ENCODE measurements around the gene PPP1R3F.

Gene PPP1R3F

DNA sequence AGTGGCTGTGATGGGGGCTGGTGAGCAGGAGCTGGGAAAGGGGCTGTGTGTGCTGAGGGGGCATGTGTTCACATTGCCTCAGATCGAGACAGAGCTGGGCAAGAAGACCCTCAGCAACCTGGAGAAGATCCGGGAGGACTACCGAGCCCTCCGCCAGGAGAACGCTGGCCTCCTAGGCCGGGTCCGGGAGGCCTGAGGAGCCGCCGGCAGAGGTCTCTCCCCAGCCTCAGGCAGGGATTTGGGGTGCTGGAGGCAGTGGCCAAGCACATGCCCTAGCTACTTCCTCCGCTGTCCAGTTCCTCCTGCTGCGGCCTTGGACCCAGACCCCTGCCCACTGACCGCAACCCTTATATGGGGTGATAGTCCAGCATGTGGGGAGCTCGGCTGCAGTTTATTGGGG lies 19.5 kb upstream of the PPP1R3F start:
- no peak for DNase-seq

GRCh38 chrX:49250578-49250977 lies 19.0 kb upstream of the PPP1R3F start:
- DNase-seq = no peak

DNA sequence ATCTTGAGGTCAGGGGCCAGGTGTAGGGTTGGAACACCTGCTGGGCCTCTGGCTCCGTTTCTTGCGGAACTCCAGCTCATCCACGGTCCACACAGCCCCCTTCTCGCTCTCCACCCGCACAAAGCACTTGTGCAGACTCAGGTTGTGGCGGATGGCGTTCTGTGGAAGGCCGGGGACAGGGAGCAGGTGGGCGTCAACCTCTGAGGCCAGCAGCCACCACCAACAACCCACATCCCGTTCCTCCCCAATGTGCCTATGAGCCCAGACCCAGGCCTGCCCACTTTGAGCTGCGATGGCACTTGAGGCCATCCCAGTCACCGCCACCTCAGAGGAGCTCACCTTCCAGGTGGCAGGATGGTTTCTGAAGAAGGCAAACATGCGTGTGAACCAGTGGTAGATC lies 18.3 kb upstream of the PPP1R3F start:
- DNase-seq = no peak

DNA sequence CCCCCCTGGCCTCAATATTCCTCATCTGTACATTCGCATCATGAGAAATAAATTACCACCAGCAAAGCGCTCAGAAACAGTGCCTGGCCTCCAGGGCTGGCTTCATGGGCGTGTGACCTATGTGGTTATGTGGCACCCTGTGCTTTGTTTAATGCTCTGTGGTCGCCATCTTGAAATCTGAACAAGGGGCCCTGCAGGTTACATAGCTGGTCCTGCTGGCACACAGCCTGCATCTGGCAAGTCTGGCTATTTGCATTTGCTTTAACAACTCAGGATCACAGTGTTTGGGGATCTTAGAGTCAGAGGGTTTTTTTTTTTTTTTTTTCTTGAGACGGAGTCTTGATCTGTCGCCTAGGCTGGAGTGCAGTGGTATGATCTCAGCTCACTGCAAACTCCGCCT lies 15.0 kb upstream of the PPP1R3F start:
- no peak for DNase-seq

GRCh38 chrX:49256268-49256995 lies 13.2 kb upstream of the PPP1R3F start:
- no peak for DNase-seq

GRCh38 chrX:49257074-49257790 lies 12.4 kb upstream of the PPP1R3F start:
- DNase-seq = no peak

- DNase-seq = no peak
These were observed 11.5 kb upstream of the PPP1R3F start for GRCh38 chrX:49257846-49258748.

DNA sequence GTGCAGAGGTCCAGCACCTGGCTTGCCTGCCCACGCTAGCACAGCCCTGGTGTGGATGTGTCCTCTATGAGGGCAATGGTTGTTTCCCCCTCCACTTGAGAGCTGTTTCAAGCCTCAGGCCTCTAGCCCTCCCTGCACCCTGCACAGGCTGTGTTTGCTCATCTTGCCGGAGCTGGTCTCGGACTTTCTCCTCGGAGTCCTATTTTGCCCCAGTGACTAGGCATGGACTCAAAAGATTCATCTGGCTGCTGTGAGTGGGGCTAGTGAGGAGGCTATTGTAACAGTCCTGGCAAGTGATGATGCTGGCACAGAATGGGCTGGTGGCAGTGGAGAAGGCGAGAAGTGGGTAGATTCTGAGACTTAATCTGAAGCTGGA lies 10.9 kb upstream of the PPP1R3F start:
- DNase-seq = no peak

DNA sequence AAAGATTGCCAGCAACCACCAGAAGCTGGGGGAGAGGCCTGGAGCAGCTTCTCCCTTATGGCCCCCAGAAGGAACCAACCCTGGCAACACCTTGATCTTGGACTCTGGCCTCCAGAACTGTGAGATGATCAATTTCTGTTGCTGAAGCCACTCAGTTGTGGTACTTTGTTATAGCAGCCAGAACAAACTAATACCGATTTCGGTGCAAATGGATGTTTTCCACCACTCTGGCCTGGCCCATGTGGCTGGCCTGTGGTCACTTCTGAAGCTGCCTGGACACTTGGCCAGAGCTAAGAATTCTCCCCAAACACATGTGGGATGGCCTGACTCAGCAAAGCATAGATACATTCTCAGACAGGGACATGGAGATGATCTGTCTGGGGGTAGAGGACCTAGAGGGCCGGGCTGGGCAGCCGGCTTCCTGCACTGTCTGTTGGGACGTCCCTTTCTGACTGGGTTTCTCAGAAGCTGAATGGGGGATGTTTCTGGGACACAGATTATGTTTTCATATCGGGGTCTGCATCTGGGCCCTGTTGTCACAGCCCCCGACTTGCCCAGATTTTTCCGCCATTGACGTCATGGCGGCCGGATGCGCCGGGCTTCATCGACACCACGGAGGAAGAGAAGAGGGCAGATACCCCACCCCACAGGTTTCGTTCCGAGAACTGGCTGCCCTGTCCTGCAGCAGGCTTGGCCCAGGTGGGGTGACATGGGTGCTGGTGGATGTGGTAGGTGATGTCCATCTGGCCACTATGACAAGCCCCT lies 9.2 kb upstream of the PPP1R3F start:
- DNase-seq = no peak

GRCh38 chrX:49262603-49263002 lies 7.0 kb upstream of the PPP1R3F start:
- DNase-seq = no peak

DNA sequence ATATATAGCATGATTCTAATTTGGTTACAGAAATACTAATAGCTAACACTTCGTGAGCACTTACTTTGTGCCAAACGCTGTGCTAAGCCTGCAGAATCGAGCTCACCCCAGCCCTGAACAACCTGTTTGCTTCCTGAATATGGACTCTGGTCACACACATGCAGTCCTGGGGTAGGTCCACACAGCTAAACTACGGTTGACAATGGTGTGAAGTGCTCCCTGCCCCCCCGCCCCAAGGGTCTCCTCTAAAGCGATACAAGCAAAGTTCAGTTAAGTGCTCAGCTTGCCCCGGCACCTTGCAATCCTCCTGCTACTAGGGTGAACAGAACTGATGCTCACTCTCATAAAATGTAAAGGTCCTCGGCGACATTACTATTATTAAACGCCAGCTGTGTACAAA lies 6.0 kb upstream of the PPP1R3F start:
- DNase-seq = no peak

DNA sequence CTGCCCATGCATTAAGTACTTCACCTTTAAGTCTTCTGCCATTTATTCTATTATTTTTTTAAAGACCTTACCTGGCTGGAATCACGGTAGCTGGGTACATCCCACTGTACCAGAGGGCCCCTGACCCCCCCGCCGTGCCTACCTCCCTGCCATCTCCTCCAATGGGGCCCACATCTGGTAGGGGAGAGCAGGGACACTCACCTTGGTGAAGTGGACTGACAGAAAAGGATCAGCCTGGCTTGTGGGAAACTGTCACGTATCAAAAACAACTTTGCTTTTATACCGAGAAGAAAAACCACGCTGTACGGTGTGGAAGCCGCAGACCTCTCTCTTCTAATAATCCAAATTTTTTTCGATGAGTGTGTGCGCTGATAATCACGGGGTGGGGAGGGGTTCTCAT lies 5.1 kb upstream of the PPP1R3F start, which contains the start of gene FOXP3:
Gene FOXP3, minus strand, starts transcription at position 251 of the 400 bp plus-strand sequence. CDS start 6,205 bp downstream, outside the sequence.
- DNase-seq = no peak

- no peak for DNase-seq
These were observed 2.8 kb upstream of the PPP1R3F start for GRCh38 chrX:49266523-49267445.

GRCh38 chrX:49268702-49269009 lies 937 bp upstream of the PPP1R3F start:
- no peak for DNase-seq

DNA sequence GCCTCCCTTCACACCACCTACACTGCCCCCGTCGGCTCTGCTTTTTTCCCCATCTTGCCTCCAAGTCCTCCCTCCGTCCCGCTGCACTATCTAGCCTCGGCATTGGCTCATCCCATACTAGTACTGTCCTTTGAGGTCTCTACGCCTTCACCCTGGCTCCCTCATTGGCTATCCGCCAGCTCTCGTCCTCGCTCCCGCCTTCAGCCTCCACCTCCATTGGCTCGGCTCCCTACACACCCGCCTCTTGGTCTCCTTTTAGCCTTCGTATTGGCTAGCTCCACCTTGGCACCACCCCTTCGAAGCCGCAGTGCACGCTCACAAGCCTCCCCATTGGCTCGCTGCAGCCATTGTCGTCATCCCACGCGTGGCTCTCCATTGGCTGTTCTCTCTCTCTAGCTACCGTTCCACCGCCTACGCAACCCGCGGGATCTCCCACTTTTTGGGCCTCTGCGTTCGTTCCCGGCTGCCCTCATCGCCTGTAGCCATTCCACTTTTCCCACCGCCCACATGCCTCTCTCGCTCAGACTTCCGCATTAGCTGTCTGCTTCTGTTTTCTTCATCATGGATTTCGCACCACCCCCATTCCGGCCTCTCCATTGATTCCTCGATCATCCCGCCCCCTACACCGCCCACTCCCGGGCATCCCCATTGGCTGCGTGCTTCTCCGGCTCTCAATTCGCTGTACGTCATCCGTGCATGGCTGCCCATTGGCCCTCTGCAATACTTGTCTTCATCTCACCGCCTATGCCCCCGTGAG lies 405 bp upstream of the PPP1R3F start:
- peak; percentile 96 for DNase-seq

GRCh38 chrX:49270249-49270921 lies 792 bp downstream of the PPP1R3F start:
- DNase-seq = no peak

- DNase-seq = no peak
These were observed 1.7 kb downstream of the PPP1R3F start for GRCh38 chrX:49271341-49271740.

DNA sequence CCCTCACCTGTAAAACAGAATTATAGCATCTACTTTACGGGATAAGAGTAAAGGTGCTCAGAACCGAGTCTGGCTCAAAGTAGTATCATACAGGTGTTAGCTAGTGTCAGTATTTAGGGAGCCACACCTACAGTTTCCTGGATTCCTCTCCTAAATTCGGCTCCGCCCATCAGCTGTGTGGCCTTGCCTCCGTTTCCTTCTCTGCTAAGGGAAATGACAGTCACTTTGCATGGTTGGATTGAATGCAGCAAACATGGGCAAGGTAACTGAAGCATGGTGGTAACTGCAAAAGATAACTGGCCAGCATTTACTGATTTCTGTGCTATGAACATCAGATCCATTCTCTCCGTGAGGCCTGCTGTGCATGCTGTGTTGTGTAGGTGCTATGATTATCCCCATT lies 2.8 kb downstream of the PPP1R3F start:
- no peak for DNase-seq

DNA sequence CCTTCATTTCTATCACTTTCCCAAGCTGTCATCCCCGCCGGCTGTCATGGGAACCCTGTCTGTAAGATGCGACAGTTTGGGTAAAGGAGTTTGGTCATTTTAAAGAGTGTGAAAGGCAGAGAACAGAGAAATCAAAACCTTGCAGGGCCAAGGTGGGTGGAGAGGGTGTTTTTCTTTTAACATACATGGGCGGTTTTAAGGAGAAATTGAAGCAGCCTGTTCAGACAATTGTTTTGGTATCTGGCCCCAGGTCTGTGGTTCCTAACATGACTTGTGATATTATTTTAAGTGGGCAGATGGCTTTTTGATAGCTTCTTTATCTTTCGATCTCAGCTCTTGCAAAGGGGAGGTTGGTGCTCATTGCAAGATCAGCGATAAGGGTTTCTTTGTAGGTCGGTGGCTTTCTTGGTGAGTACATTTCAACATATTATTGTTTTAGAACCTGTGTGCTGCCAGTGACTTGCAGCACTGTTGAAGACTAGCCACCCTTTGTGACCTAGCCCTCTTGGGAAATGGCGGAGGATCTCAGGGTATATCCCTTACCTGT lies 3.7 kb downstream of the PPP1R3F start:
- DNase-seq = peak; percentile 48

- no peak for DNase-seq
These were observed 6.6 kb downstream of the PPP1R3F start for GRCh38 chrX:49276207-49276606.

All from stimulated activated CD4-positive, alpha-beta T cell treated with anti-CD3 and anti-CD28 coated beads, Interleukin-1b, Interleukin-23, amount 100 ng/mL, for 48 hours (primary cell).